SIG-M5 treated with dmso at 0.1 percent for 504 hours (cell line): ENCODE data around the gene CLDN9.

ENCODE experiments used
- DNase-seq: peaks from one replicate; lab custom pipeline; 2025; ENCODE audit not compliant: unreplicated experiment; lab: John Stamatoyannopoulos, UW

The CLDN9 gene

DNA sequence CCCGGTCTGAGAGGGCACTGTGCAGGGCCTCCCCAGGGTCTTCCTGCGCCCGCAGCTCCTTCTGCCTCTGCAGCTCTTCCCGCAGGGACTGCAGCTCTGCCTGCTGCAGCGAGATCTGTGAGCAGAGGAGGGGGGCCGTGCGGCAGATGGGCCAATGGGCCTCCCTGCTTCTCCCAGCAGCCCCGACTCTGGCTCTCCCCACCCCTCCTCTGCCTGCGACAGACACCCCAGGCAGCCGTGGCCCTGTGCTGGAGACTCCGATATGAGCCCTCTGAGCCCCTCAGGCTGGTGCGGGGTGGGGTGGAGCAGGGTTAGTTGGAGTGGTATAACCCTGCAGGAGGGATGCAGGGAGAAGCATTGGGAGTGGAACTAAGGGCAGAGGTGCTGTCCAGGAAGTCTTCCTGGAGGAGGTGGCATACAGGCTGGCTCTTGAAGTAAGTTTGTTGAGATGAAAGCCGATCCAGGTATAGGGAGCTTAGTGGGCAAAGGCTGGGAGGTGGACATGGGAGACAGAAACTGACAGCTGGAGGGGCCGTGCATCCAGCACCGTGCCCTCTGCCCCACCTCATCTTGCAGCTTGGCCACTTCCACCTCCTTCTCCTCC is 16.1 kb downstream of the CLDN9 start:
- DNase-seq = no peak

DNA sequence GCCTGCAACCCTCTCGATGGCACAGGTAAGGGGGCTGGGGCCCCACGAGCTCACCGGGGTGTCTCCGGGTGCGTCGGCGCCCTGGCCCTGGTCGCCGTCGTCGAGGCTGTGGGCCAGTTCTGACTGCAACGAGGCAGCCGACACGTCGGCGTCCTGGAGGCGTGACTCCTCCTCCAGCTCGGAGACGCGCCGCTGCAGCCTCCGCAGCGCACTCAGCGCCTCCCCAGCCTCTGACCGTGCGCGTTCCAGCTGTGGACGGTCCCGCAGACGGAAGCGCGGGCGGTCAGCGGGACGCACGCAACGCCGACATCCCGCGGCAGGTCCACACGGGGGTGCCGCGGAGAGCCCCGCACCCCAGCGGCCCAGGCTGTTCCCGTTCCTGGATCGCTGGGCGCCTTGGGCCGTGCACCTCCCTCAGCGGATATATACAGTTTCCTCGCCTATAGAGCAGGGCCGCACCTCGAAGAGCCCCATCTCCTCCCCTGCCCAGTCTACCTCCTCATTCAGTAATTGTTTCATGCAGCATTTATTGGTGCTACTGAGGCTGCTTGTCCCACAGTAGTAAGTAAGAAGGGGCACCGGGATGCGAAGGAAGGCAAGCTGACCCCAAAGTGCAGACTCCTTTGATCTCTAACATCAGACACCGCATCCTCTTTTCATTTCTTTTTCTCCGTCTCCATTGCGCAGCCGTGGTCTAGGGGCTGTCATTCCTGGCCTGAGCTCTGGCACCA is 16.9 kb downstream of the CLDN9 start:
- no peak for DNase-seq

DNA sequence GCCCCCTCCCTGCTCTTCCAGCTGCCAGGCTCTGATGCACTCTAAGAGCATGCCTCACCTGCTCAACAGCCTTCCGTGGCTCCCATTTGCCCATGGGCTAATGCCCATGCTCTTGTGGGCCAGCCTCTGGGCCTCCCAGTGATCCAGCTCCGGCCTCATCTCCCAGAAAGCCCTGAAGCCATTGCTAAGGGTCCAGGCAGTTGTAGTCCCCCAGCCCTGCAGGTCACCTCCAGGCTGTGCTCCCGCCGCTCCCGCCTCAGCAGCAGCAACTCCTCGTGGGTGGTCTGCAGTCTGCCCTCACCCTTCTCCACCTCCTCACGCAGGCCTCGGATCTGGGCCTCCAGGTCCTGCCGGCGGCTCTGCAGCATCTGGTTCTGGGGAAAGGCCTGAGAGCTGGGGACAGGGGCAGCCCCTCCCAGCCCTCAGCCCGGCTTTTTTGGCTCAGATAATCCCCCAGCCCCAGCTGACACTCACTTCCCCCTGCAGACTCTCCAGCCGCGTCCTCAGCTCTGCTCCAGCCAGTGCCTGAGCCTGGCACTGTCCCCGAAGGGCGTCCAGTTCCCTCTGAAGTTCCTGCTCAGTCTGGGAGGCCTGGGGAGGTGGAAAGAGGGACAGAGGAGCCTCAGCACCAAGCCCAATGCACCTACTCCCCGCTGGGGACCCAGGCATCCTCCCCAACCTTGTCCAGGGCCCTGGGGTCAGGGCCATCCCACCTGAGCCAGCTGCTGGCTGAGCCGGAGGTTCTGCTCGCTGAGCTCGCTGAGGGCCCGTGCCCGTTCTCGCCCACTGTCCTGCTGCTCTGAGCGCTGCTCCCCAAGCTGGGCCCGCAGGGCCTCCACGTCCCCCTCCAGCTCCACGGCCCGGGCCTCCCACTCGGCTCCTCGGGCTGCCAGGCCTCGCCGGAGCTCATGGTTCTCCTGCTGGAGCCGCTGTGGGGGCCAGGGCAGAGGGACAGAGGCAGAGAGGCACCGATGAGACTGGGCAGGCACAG is 17.8 kb downstream of the CLDN9 start:
- DNase-seq = no peak

DNA sequence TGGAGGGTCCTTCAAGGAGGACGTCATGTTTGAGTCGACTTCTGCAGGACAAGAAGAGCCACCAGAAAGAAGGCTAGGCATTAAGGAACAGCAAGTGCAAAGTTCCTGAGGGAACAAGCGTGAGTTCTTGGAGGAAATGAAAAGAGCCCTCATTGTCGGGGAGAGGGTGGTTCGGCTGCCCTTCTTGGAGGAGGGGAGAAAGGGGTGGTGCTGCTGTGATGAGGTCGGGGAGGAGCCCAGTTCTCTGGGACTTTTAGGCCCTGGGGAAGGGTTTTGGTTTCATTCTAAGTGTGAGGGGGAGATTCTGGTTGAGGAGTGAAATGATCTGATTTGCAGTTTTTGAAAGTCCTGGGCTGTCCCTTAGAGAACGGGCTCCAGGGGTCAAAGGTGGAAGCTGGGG is 19.9 kb downstream of the CLDN9 start:
- no peak for DNase-seq

DNA sequence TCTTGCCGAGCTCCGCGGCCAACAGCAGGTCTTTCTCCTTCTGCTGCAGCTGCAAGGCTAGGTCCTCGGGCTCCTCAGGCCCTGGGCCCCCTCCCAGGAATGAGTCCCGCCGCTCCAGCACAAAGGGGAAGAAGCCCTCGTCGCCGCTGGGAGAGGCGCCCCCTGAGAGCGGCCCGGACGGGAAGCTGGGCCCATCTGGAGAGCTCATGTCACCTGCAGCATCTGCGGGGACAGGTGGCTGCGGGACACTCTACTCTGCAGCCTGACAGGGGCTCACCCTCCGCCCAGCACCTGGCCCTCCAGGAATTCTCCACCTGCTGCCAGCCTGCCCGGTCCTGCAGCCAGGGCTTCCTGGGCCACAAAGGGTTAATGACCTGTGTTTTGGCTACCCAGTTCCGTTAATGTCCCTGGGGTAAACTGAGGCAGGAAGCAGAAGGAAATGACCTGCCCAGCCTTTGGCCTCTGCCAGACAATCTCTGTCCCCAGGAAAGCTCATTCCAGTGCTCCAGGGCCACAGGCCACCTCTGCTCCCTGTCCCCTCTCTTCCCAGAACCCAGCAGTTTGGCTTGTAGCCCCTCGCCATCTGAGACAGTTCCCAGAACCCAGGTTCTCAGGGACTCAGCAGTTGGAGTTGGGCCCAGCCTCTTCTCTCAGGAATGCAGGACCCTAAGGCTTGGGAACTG is 22.7 kb downstream of the CLDN9 start:
- no peak for DNase-seq

DNA sequence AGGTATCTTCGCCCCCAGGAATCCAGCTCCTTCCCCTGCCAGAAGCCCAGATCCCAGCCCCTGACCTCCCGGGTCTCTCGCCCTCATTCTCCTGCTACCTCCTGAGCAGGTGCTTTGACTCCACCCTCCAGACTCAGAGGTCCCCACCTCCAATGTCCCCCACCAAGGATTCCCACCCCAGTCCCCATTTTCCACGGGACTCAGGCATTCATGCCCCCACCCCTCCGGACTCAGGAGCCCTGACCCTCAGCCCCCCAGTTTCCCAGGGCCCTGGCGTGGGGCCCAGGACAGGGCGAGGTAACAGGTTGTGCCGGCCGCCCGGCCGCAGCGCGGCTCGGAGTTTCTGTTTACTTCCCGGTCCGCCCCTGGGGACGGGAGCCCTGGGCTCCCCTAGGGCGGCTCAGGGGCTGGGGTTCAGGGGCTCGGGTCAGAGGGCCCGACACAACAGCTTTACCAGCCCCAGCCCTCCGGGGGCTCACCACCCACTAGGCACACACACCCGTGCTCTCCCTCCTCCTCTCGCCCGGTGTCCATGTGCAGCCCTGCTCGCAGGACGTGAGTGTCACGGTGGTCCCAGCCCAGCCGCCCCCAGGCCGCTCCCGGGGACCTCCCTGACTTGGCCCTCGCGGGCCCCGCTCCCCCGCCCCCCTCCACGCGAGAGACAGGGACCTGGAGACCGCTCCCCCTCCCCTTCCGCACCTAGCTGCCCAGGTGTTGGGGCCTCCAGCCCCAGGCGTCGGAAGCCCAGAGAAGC is 23.4 kb downstream of the CLDN9 start:
- DNase-seq = no peak

DNA sequence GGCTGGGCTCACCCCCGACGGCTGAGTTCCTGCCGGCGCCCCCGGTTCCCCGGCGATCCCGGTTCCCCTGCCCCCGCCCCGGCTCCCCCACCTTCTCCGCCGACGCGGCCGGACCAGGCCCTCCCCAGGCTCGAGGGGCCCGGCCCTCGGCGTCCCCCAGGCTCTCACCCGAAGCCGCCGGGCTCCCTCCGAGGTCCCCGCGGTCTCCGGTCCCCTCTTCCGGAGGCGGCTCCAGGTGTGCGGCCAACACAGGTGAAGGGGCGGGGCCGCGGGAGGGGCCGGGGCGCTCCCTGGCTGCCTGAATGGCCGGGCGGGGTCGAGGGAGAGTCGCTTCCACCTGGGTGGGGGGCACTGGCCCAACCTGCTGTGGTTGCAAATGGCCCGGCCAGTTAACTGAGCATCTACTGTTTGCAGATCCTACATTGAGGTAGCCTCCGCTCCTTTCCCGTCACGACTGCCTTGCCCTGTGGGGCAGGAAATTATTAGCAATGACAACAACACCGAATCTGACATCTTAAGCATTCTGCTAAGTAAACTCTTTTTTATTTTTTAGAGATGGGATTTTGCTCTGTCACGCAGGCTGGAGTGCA is 24.1 kb downstream of the CLDN9 start, which contains the start of gene BICDL2:
Gene BICDL2 (minus strand): TSS at position 219 of the 590 bp plus-strand sequence. CDS start 1,448 bp downstream, outside the sequence.
- DNase-seq = no peak

DNA sequence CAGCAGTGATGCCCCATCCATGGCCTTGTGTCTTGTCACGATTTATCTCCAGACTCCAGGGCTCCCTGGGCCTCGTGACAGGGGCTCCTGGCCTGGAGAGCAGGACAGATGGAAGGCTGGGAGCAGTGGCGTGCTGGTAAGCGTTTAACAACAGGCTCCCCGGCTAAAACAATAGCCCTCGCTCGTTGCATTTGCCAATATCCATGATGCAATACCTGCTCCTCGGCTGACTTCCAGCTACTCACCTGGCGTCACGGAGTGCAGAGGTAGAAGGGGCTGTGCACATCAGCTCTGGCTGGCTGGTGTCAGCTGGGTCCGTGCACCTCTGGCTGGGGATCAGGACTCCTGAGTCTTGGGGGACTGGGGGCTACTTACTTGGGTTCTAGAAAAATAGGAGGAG is 25.5 kb downstream of the CLDN9 start:
- DNase-seq = no peak

DNA sequence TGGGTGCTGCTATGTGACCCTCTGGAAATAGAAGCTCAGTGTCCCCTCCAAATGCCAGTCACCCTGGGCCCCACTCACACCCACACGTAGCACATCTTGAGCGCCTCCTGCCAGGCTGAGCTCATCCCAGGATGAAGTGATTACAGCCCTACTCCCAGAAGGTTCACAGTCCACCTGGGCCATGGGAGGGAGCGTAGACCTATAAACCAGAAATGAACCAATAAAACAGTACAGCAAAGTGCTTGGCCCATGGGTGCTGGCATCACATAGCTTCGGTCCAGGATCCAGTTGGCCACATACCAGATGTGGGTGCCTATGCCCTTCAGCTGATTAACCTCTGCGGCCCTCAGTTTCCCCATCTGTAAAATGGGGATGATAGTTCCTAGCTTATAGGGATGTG is 26.2 kb downstream of the CLDN9 start:
- DNase-seq = no peak

DNA sequence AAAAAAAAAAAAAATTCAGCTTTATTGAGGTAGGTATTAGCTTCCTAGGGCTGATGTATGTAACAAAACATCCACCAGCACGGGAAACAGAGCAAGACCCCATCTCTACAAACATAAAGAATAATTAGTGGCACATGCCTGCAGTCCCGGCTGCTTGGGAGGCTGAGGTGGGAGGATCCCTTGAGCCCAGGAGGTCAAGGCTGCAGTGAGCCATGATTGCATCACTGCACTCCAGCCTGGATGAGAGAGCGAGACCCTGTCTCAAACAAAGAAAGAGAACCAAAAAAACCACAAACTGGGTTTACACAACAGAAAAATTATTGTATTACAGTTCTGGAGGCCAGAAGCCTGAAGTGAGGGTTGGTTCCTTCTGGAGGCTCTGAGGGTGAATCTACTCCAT is 29.7 kb downstream of the CLDN9 start:
- peak; percentile 25 for DNase-seq

DNA sequence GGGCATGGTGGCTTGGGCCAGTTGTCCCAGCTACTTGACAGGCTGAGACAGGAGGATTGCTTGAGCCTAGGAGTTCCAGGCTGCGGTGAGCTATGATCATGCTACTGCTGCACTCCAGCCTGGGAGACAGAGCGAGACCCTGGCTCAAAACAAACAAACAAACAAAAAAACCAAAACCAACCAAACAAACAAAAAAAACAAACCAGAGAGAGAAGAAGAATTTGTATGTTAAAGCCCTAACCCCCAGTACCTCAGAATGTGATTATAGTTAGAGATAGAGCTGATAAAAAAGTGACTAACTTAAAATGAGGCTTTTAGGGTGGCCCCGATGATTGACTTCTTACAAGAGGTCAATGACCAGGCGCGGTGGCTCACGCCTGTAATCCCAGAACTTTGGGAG is 32.0 kb downstream of the CLDN9 start:
- DNase-seq = no peak

DNA sequence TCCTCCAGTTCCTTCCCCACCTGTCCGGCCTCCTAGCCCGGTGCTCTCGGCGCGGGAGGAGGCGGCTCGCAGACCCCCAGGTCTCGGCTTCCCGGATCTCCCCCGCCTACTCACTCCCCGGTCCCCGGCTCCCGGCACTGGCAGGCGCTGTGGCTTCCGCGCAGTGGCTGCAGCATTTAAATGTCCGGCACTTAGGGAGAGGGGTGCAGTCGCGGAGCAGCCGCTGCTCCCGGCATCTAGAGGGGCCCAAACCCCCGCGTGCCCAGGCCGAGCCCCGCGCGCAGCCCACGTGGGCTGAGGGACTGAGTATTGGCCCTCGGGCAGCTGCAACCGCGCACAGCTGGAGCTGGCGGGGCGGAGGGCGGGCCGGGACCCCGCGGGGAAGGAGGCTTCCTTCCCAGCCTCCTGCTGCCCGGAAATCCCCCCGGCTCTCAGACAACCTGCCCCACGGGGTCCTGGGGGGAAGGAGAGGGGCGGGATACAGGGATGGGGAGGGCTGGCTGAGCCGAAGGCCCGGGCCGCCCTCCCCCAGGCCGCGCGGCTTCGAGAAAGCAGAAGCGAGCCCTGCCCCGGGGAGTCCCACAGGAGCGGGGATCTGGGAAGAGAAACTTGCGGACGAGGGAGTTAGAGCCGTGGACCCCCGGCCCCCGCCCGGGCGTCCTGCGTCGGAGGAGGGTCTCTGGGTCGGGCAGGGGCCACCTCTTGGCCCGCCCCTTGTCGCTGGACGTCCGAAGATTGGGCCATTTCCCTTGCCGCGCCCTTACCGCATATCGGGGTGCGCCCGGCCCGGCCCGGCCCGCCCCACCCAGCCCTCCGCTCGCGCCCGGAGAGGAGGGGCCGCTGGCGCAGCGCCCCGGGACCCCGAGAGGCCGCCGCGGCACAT is 33.3 kb downstream of the CLDN9 start, which contains the start of gene MMP25:
Gene MMP25 (plus strand): TSS at position 804 of the 883 bp plus-strand sequence. CDS start 357 bp downstream, outside the sequence.
- peak; percentile 47 for DNase-seq

DNA sequence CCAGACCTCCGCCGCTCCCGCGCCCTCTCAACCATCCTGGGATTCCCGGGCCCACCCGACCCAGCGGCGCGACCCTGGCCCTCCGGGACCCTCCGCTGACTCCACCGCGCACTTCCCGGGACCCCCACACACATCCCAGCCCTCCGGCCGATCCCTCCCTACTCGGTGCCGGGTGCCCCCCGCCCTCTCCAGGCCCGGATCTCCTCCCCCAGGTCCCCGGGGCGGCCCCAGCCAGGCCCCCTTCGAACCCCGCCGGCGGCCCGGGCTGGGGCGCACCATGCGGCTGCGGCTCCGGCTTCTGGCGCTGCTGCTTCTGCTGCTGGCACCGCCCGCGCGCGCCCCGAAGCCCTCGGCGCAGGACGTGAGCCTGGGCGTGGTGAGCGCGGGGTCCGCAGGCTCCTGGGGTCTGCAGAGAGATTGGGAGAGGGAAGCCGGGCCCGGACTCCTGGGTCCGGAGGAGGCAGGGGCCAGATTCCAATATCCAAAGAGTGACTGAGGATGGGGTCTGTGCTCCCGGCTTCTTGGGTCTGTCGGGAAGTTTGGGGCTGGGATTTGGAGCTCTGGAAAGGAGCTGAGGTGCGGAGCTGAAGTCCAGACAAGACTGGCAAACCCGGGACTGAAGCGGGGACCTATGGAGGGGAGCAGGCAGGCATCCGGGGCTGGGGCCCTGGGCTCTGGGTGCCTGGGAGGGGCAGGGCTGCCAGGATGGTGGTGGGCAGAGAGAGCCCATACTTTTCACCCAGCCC is 34.1 kb downstream of the CLDN9 start:
- no peak for DNase-seq

DNA sequence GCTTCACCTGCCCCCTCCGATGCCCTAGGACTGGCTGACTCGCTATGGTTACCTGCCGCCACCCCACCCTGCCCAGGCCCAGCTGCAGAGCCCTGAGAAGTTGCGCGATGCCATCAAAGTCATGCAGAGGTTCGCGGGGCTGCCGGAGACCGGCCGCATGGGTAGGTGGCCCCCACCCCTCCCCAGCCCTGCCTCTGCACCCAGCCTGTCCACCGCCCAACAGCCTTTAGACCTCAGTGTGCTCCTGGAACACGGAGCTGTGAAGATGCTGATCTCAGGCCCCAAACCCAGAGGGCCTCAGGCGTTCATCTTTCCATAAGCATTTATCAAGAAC is 34.6 kb downstream of the CLDN9 start:
- no peak for DNase-seq

DNA sequence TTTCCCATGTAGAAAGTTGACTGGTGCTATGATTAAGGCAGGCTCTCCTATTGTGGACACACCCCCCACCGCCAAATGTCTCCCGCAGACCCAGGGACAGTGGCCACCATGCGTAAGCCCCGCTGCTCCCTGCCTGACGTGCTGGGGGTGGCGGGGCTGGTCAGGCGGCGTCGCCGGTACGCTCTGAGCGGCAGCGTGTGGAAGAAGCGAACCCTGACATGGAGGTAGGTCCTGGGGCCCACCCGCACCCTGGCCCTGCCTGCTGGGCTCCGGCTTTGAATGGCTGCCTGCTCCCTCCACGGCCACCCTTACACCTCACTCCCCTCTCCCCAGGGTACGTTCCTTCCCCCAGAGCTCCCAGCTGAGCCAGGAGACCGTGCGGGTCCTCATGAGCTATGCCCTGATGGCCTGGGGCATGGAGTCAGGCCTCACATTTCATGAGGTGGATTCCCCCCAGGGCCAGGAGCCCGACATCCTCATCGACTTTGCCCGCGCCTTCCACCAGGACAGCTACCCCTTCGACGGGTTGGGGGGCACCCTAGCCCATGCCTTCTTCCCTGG is 37.3 kb downstream of the CLDN9 start:
- no peak for DNase-seq

DNA sequence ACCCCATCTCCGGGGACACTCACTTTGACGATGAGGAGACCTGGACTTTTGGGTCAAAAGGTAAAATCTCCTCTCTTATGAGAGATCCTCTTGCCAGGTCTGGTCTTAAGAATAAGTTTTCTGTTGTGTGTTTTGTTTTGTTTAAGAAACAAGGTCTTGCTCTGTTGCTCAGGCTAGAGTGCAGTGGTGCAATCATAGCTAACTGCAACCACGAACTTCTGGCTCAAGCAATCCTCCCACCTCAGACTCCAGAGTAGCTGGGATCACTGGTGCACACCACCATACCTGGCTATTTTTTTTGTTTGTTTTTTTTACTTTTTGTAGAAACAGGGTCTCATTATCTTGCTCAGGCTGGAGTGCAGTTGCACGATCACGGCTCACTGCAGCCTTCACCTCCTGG is 37.8 kb downstream of the CLDN9 start:
- no peak for DNase-seq

DNA sequence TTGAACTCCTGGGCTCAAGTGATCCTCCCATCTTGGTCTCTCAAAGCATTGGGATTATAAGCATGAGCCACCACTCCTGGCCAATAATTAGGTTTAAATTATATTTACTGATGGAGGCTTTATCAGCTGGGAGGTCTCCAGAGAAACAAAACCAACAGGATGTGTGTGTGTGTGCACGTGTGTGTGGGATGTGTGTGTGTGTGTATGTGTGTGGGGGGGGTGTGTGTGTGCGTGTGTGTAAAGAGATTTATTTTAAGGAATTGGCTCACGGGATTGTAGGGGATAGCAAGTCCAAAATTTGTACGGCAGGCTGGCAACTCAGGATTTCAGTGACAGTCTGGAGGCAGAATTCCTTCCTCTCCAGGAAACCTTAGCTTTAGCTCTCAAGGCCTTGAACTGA is 38.3 kb downstream of the CLDN9 start:
- DNase-seq = no peak

DNA sequence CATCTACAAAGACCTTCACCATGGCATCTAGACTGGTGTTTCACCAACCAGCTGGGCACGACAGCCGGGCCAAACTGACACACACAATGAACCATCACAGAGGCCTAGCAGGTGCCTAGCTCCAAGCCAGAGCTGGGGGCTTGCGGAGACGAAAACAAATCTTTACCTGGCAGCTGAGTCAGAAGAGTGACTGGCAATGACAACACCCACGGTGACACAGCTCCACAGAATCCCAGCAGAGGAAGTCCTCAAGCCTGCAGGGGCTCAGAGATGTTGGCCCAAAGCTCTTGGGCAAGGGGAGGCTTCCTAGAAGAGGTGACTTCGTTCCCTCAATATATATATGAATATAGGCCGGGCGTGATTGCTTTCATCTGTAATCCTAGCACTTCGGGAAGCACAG is 38.8 kb downstream of the CLDN9 start:
- DNase-seq = no peak
